K562 (cell line): ENCODE results near the gene POU2F1. TPM values are rescaled to one million over a fixed set of nuclear protein-coding genes. Genes with fewer than 3 reads are reported as not detected.

Source experiments
- ATAC-seq: fragments of 200-7000 bp; cut with Tn5 transposase; 3 replicates; pipeline ENCODE4 v1.9.1; 2020; ENCODE audit warnings: moderate library complexity
- BruUV-seq: library from RNA; stranded (reverse); fragments of 400-500 nt; replicated peaks from 2 replicates; lab custom pipeline; 2021; lab: Mats Ljungman, UMichigan
- CTCF ChIA-PET: fragments of 300-600 bp; formaldehyde crosslinking; extraction: SDS; loops from one replicate; lab custom pipeline; 2021; ENCODE audit warnings: low intra/inter-chr PET ratio; lab: Yijun Ruan, JAX
- POLR2A ChIA-PET: fragments of 300-600, 350-650 bp; sonication (Branson Sonifier 250); formaldehyde crosslinking; extraction: SDS; loops from one replicate; lab custom pipeline; 2021; ENCODE audit warnings: antibody characterized with exemption, inconsistent platforms; lab: Yijun Ruan, JAX
- DNase-seq, 4 experiments: peaks; one replicate each; pipeline versions ENCODE4 v3.0.0 to v3.0.0-alpha.2; 2011 to 2018; ENCODE audit warnings: low spot score in 3 of 4, mixed read lengths in 3 of 4; ENCODE audit errors: extremely low read depth in 1 of 4
- FAIRE-seq: peaks from 2 replicates; lab custom pipeline; 2011; peaks lifted over from hg19 to GRCh38; lab: Jason Lieb, UNC
- H2AFZ ChIP-seq: 2 replicates; pipeline ENCODE4 v1.6.0; 2011; ENCODE audit warnings: low read depth, low read length, control low read depth, inconsistent platforms
- H3K27ac ChIP-seq: fragments of 200-600 bp; 3 replicates; pipeline ENCODE4 v1.8.0; 2011; ENCODE audit warnings: low read depth, mild to moderate bottlenecking, control low read depth, inconsistent platforms, low read length, moderate library complexity, mixed read lengths; ENCODE audit errors: extremely low read depth
- H3K27me3 ChIP-seq, 2 experiments: fragments of 300-600 bp in 1 of 2; 2 replicates in 1 of 2; 3 replicates in 1 of 2; pipeline versions ENCODE4 v1.6.0 to v1.8.0; 2011; ENCODE audit warnings: inconsistent platforms in 2 of 2, low read length in 2 of 2, mild to moderate bottlenecking in 1 of 2, mixed read lengths in 1 of 2, moderate library complexity in 1 of 2; ENCODE audit not compliant: control insufficient read depth in 2 of 2, insufficient read depth in 2 of 2
- H3K36me3 ChIP-seq: fragments of 300-600 bp; 3 replicates; pipeline ENCODE4 v1.8.0; 2011; ENCODE audit warnings: mild to moderate bottlenecking, low read length, inconsistent platforms; ENCODE audit not compliant: control insufficient read depth, insufficient read depth
- H3K4me1 ChIP-seq, 2 experiments: fragments of 200-600 bp in 1 of 2; replicated peaks in 1 of 2; 2 replicates in 1 of 2; 3 replicates in 1 of 2; pipeline versions ENCODE4 v1.5.1 to v1.8.0; 2011; ENCODE audit warnings: inconsistent platforms in 2 of 2, low read length in 2 of 2, mild to moderate bottlenecking in 1 of 2, mixed read lengths in 1 of 2, moderate library complexity in 1 of 2; ENCODE audit not compliant: control insufficient read depth in 2 of 2, insufficient read depth in 2 of 2
- H3K4me2 ChIP-seq: 2 replicates; pipeline ENCODE4 v1.6.1; 2011; ENCODE audit warnings: low read length, control low read depth, inconsistent platforms, mixed read lengths; ENCODE audit not compliant: insufficient read depth
- H3K4me3 ChIP-seq: fragments of 200-600 bp; sonication (generic), shearing (Covaris generic); 2 replicates; pipeline ENCODE4 v1.5.1; 2016; ENCODE audit warnings: control low read depth, inconsistent platforms
- H3K79me2 ChIP-seq: fragments of 200-600 bp; 3 replicates; pipeline ENCODE4 v1.8.0; 2011; ENCODE audit warnings: low read length, inconsistent platforms; ENCODE audit not compliant: control insufficient read depth, insufficient read depth
- H3K9ac ChIP-seq, 2 experiments: 2 replicates each; pipeline versions ENCODE4 v1.6.0 to v1.6.1; 2011; ENCODE audit warnings: low read depth in 2 of 2, low read length in 2 of 2, control low read depth in 1 of 2, inconsistent platforms in 1 of 2, mild to moderate bottlenecking in 1 of 2, mixed read lengths in 1 of 2; ENCODE audit not compliant: insufficient read depth in 1 of 2
- H3K9me1 ChIP-seq: one replicate; pipeline ENCODE4 v1.6.0; 2011; ENCODE audit warnings: inconsistent platforms, mild to moderate bottlenecking, low read length, moderate library complexity; ENCODE audit not compliant: control insufficient read depth, insufficient read depth
- H3K9me3 ChIP-seq: replicated peaks from 2 replicates; pipeline ENCODE4 v1.5.1; 2011; ENCODE audit warnings: low read depth, low read length, inconsistent platforms; ENCODE audit not compliant: control insufficient read depth, insufficient read depth
- H4K20me1 ChIP-seq: replicated peaks from 2 replicates; pipeline ENCODE4 v1.6.1; 2011; ENCODE audit warnings: low read length, inconsistent platforms, mixed read lengths; ENCODE audit not compliant: control insufficient read depth, insufficient read depth
- ARID1B ChIP-seq: fragments of 450-650 bp; IDR thresholded peaks from 2 replicates; pipeline ENCODE4 v1.6.1; 2016; ENCODE audit warnings: antibody characterized with exemption, mild to moderate bottlenecking, inconsistent platforms
- BCL6 ChIP-seq: fragments of 250-450 bp; sonication (Bioruptor Pico); IDR thresholded peaks from 2 replicates; pipeline ENCODE4 v1.4.0; 2020
- ZNF436 ChIP-seq: fragments of 250-450, 450-650 bp; sonication (Bioruptor Pico); formaldehyde crosslinking; IDR thresholded peaks from 2 replicates; pipeline ENCODE4 v1.7.0; 2020; ENCODE audit warnings: mild to moderate bottlenecking
- WGBS: fragments of 100-300 bp; shearing (Covaris generic); methylation state at CpG from one replicate; pipeline ENCODE4 v1.1.6; 2016; ENCODE audit warnings: low coverage, mixed read lengths; ENCODE audit not compliant: insufficient coverage; ENCODE audit errors: missing lambda C conversion rate; 5-methylcytosine and 5-hydroxymethylcytosine counted together
- in situ Hi-C: fragments of 300-500 bp; cut with MboI; formaldehyde crosslinking; loops from 4 replicates; pipeline ENCODE4 v1.15.0; 2018; ENCODE audit warnings: inconsistent platforms, mixed read lengths
- intact Hi-C: fragments of 100-400 bp; cut with micrococcal nuclease; formaldehyde crosslinking; loops from 2 replicates; pipeline ENCODE4 v1.14.2; 2022
- polyA plus RNA-seq, 8 experiments: library from polyadenylated mRNA; depleted of rRNA in 4 of 8; stranded (reverse) in 5 of 8; unstranded in 3 of 8; fragments of >200 nt; fragmentation: Nextera tagmentation in 2 of 8; fragmentation: Illumina TruSeq in 1 of 8; extraction: Ambion mirVana in 2 of 8; extraction: Trizol in 1 of 8; gene quantifications; 2 replicates each; pipeline versions ENCODE4 v1.2.1 to v1.2.3, GENCODE V29; 2011 to 2014; ENCODE audit warnings: inconsistent platforms in 1 of 8, missing spikeins in 1 of 8
- total RNA-seq, 7 experiments: library from RNA; depleted of rRNA in 6 of 7; stranded (reverse); fragments of >200 nt in 6 of 7; fragmentation: Illumina TruSeq in 2 of 7; extraction: Trizol in 2 of 7; gene quantifications; 2 replicates each; pipeline versions ENCODE4 v1.2.1 to v1.2.3, GENCODE V29; 2011 to 2021; ENCODE audit warnings: low replicate concordance in 1 of 7
- TF ChIP-seq, protein P1 (sequence below): IDR thresholded peaks from 2 replicates; pipeline ENCODE4 v1.6.1; 2011; ENCODE audit not compliant: insufficient read length; ENCODE audit errors: extremely low read depth

Gene POU2F1
- total and polyA plus RNA-seq, 9 of the 15 experiments (the other 6 are each of a cell fraction or from before 2014, with no cell fraction given), result 2.6 to 22.3 (median 8.8) TPM

DNA sequence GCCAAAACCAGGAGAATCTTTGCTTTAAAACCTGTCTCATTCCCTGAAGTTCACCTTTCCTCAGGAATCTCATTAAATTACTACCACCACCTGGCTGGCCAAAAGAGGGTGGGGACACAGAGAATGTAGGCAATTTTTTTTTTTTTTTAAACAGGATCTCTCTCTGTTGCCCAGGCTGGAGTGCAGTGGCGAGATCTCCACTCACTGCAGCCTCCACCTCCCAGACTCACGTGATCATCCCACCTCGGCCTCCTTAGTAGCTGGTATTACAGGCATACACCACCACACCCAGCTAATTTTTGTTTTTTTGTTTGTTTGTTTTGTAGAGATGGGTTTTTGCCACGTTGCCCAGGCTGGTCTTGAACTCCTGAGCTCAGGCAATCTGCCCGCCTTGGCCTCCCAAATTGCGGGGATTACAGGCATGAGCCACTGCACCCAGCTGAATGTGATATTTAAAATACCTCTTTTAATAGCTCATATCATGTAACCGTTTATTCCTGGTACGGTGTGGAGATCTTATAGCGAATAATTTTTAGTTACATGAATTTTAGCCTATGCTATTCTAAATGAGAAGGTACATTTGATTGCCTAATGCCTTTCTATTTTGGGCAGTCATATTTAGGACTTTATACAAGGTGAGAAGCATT, 84.5 kb downstream of the POU2F1 start:
- no peak for DNase-seq
- ChIA-PET POLR2A (interaction anchor here (0.9 kb wide), 1 partner anchor 10 kb away, joined by 3 read pairs; no protein-coding TSS in a partner anchor), CTCF (no interaction called here)
- Histone ChIP-seq H3K4me3 (no peak overlapping the region), H3K27me3 (no peaks in the 10 kb centered on the region), H2AFZ (no peak overlapping the region; the same call in 1 of the 2 replicates), H3K4me2 (no peak overlapping the region), H3K36me3 (no peaks in the 10 kb centered on the region; the same call in 2 of the 3 replicates), H3K79me2 (peaks cover 12% of the 10 kb centered on the region; the same call in 1 of the 3 replicates), H3K9ac (no peak overlapping the region), H3K4me1 (no peaks in the 10 kb centered on the region; a peak in 1 of 5 replicates), H3K9me1 (no peaks in the 10 kb centered on the region), H3K9me3 (no peaks in the 10 kb centered on the region), H4K20me1 (no peaks in the 10 kb centered on the region), H3K27ac (no peak overlapping the region)
- 74% methylated on average over 9 of the region's 9 CpGs for WGBS
- in situ Hi-C loops, result no loop called here
- TF ChIP-seq, protein P1, sequence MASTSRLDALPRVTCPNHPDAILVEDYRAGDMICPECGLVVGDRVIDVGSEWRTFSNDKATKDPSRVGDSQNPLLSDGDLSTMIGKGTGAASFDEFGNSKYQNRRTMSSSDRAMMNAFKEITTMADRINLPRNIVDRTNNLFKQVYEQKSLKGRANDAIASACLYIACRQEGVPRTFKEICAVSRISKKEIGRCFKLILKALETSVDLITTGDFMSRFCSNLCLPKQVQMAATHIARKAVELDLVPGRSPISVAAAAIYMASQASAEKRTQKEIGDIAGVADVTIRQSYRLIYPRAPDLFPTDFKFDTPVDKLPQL, result no peak
- intact Hi-C loops, result no loop called here
- BruUV-seq, result no TSS peak
- ATAC-seq, result peak; percentile 58; the same call in 1 of the 3 replicates
- FAIRE-seq, result no peak

DNA sequence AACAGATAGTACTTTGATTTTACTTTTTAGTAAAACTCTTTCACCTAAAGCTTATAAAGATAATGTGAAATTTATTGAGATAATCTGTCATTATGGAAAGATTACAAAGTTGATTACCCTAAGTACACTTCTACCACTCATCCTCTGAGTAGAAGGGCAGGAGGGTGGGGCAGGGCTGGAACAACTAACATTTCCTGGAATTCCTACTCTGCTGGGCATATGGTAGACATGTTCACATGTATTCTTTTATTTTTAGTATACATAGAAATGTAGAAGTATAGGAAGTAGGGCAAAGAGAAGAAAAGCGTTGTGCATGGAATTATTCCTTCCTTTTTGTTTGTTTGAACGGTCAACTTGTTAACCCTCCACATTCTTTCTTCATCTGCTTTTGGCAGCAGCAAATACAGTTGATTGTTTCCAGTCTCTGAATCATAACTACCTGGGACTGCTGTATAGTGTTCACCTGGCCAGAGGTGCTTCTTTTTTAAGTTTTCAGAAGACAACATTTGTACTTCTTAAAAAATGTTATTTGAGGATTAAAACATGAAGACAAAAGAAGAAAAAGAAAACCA, 85.1 kb downstream of the POU2F1 start:
- Histone ChIP-seq H3K4me1 (no peaks in the 10 kb centered on the region; a peak in 1 of 5 replicates), H2AFZ (no peak overlapping the region), H3K79me2 (peaks cover 12% of the 10 kb centered on the region; the same call in 1 of the 3 replicates), H3K27ac (no peak overlapping the region), H3K4me3 (no peak overlapping the region), H3K9me1 (no peaks in the 10 kb centered on the region), H3K36me3 (no peaks in the 10 kb centered on the region; the same call in 2 of the 3 replicates), H4K20me1 (no peaks in the 10 kb centered on the region), H3K9ac (no peak overlapping the region), H3K4me2 (0 out of 2 replicates have a peak overlapping the region, but pooled peaks have one; percentile 6), H3K9me3 (no peaks in the 10 kb centered on the region), H3K27me3 (no peaks in the 10 kb centered on the region)
- intact Hi-C loops, result no loop called here
- FAIRE-seq, result no peak
- ATAC-seq, result peak; percentile 57
- no peak for DNase-seq
- ChIA-PET CTCF (no interaction called here), POLR2A (interaction anchor here (0.9 kb wide), 1 partner anchor 10 kb away, joined by 3 read pairs; no protein-coding TSS in a partner anchor)
- no TSS peak for BruUV-seq
- in situ Hi-C loops, result no loop called here
- no peak for TF ChIP-seq ZNF436
- no peak for TF ChIP-seq BCL6 (CRISPR knock-in tag)
- 0 out of 2 replicates have a peak, but pooled peaks have one; percentile 12 for TF ChIP-seq ARID1B
- 40% methylated on average over 2 of the region's 2 CpGs for WGBS
